ENCODE data around the gene TMEM267.
"Not testable (repeated sequence)": the region's sequence is repeated elsewhere in the genome, so short reads cannot be mapped to it uniquely, and the experiment has no call there.

TMEM267 gene

DNA sequence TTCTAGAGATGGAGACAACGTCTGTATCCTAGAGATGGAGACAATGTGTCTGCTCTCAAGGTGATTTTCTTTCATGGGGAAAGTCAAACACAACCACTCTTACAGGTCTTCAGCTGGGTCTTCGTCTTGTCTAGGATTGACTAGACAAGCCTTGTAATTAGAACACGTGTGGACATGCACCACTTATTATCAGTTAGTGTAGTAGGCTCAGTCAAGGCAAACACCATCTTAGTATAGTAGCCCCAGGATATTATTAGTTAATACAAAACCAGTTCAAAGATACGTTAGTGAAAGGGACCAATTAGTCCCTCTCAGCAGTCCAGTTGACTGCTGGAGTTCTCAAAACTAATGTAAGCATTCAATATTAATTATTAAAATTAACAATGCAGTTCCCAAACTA is 56.4 kb downstream of the TMEM267 start:
- no peak for DNase-seq (ENCODE audit: extremely low read depth, low read depth)
- TF ChIP-seq, protein P1, sequence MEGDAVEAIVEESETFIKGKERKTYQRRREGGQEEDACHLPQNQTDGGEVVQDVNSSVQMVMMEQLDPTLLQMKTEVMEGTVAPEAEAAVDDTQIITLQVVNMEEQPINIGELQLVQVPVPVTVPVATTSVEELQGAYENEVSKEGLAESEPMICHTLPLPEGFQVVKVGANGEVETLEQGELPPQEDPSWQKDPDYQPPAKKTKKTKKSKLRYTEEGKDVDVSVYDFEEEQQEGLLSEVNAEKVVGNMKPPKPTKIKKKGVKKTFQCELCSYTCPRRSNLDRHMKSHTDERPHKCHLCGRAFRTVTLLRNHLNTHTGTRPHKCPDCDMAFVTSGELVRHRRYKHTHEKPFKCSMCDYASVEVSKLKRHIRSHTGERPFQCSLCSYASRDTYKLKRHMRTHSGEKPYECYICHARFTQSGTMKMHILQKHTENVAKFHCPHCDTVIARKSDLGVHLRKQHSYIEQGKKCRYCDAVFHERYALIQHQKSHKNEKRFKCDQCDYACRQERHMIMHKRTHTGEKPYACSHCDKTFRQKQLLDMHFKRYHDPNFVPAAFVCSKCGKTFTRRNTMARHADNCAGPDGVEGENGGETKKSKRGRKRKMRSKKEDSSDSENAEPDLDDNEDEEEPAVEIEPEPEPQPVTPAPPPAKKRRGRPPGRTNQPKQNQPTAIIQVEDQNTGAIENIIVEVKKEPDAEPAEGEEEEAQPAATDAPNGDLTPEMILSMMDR (IDR thresholded peaks at IDR 0.05; ENCODE audit: low read depth, low read length, missing control alignments), result no peak
- H3K4me3 ChIP-seq (replicated peaks; ENCODE audit: low read depth, low read length), result no peak overlapping the region

DNA sequence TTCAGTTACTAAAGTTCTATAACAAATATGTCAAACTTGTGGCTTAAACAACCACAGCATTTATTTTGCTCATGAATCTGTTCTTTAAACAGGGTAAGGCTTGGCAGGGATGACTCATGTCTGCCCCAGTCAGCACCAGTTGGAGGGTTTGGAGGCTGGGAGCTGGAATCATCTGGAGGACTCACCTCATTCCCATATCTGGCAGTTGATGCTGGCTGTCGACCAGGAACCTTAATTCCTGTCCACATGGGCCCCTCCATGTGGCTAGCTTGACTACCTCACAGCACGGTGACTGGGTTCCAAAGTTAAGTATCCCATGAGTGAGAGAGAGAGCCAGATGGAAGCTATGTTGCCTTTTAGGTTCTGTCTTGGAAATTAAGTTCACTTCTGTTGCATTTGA is 57.7 kb downstream of the TMEM267 start:
- peak; percentile 71 for DNase-seq (ENCODE audit: extremely low read depth, low read depth)
- TF ChIP-seq, protein P1 (IDR thresholded peaks at IDR 0.05; ENCODE audit: low read depth, low read length, missing control alignments), result no peak
- no peak overlapping the region for H3K4me3 ChIP-seq (replicated peaks; ENCODE audit: low read depth, low read length)

DNA sequence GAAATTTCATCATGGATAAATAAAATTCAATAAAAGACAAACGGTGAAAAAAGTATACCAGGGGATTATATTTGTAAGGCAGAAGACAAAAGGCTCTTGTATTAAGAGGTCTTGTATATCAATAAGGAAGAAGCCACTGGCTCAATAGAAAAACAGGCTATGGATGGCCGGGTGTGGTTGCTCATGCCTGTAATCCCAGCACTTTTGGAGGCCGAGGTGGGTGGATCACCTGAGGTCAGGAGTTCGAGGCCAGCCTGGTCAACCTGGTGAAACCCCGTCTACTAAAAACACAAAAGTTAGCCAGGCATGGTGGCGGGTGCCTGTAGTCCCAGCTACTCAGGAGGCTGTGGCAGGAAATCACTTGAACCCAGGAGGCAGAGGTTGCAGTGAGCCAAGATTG is 60.6 kb downstream of the TMEM267 start:
- H3K4me3 ChIP-seq (replicated peaks; ENCODE audit: low read depth, low read length); DNase-seq (ENCODE audit: extremely low read depth, low read depth): not testable (repeated sequence)

DNA sequence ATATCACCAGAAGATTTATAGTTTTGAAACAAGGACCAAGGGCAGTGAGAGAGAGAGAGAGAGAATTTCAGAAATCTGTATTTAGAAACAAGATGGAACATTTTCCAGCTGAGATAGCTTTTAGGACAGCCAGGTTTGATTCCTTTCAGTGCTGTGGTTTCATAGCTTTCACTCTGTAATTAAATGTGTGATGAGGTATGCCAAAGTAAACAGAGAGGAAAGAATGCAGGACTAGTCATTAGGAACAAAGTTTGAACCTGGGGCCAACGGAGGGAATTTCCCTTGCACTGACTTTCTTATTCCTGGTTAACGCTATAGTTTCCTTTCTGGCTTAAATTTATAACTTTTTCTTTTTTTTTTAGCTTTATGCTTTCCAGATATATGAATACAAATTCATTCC is 61.5 kb downstream of the TMEM267 start:
- TF ChIP-seq, protein P1 (IDR thresholded peaks at IDR 0.05; ENCODE audit: low read depth, low read length, missing control alignments), result no peak
- no peak overlapping the region for H3K4me3 ChIP-seq (replicated peaks; ENCODE audit: low read depth, low read length)
- DNase-seq (ENCODE audit: extremely low read depth, low read depth), result no peak

DNA sequence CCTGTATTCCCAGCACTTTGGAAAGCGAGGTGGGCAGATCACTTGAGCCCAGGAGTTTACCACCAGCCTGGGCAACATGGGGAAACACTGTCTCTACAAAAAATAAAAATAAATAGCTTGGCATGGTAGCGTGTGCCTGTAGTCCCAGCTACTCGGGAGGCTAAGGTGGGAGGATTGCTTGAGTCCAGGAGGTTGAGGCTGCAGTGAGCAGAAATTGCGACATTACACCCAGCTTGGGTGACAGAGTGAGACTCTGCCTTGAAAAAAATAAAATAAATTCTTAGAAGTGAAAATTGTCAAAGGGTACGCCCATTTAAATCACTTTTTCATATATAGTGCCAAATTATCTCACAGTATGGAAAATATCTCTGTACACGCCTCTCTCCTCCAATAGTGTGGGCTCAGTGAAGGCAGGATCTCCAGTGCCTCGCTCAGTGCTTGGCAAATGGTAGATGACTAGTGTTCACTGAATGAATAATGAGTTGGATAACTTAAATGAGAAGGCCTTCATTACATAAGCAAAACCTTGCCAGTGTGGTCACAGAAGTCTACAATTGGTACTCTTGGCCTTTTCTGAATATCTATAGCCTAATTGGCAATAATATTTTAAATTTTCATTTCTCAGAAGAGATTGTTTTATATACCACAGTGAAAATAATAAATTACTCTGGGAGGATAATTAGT is 62.1 kb downstream of the TMEM267 start:
- TF ChIP-seq, protein P1 (IDR thresholded peaks at IDR 0.05; ENCODE audit: low read depth, low read length, missing control alignments), result no peak
- DNase-seq (ENCODE audit: extremely low read depth, low read depth), result no peak

DNA sequence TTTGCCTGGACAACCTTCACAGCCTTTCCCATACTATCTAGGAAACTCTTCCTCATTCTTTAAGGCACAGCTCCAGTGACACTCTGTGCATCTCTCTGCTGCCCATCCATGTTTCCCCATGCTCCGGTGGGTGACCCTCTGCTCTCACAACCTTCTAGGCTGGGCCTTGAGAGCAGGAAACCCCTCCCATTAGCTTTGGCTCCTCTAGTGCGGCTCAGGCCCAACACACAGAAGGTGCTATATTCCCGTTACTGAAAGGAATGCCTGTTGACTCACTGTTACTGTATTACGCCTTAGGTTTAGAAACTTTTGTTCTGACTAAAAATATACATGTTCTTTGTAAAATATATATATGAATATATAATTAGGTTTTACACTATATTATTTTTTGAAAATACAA is 63.4 kb downstream of the TMEM267 start:
- H3K4me3 ChIP-seq (replicated peaks; ENCODE audit: low read depth, low read length), result no peak overlapping the region
- TF ChIP-seq, protein P1 (IDR thresholded peaks at IDR 0.05; ENCODE audit: low read depth, low read length, missing control alignments), result no peak
- DNase-seq (ENCODE audit: extremely low read depth, low read depth), result no peak

More for the DNA sequence above, 62.1 kb downstream of the TMEM267 start:
- no peak overlapping the region for H3K4me3 ChIP-seq (replicated peaks; ENCODE audit: low read depth, low read length)

DNA sequence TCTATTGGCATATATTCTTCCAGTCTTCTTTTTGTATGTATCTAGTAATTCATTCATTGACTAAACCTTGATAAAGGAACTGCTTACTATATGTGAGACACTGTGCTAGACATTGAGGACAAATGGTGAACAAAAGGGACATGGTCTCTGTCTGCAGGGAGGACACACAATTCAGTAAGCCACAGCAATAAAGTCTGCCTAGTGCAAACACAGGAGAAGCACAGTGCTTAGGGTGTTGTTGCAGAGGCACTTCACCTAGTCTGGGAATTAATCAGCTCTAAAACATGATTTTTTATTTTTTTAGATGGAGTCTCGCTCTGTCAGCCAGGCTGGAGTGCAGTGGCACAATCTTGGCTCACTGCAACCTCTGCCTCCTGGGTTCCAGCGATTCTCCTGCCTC is 65.1 kb downstream of the TMEM267 start:
- H3K4me3 ChIP-seq (replicated peaks; ENCODE audit: low read depth, low read length), result no peak overlapping the region
- no peak for DNase-seq (ENCODE audit: extremely low read depth, low read depth)
- TF ChIP-seq, protein P1 (IDR thresholded peaks at IDR 0.05; ENCODE audit: low read depth, low read length, missing control alignments), result no peak

Data from HFF-Myc (cell line).